HG03108 (cell line): ENCODE measurements around the gene IRX1.

Experiments used
- ATAC-seq: cut with Tn5 transposase; IDR thresholded peaks from one replicate; pipeline ENCODE4 v1.9.1; 2021; ENCODE audit warnings: moderate library complexity; ENCODE audit not compliant: unreplicated experiment

The IRX1 gene

GRCh38 chr5:3595006-3595961, at the start of gene IRX1:
IRX1 (plus strand) TSS chr5:3595832; CDS start chr5:3596106, 274 bp downstream.
- no peak for ATAC-seq

- ATAC-seq: no peak
Measured at GRCh38 chr5:3546028-3546427, 49.6 kb upstream of the IRX1 start.

GRCh38 chr5:3564116-3564515, 31.5 kb upstream of the IRX1 start:
- no peak for ATAC-seq

- no peak for ATAC-seq
Measured at GRCh38 chr5:3564827-3565518, 30.7 kb upstream of the IRX1 start.

- no peak for ATAC-seq
Measured at GRCh38 chr5:3584724-3585531, 10.7 kb upstream of the IRX1 start.

GRCh38 chr5:3590161-3590966, 5.3 kb upstream of the IRX1 start:
- no peak for ATAC-seq

- no peak for ATAC-seq
Measured at GRCh38 chr5:3590967-3591900, 4.4 kb upstream of the IRX1 start.

GRCh38 chr5:3592298-3592697, 3.3 kb upstream of the IRX1 start:
- ATAC-seq: no peak

GRCh38 chr5:3593771-3594509, 1.7 kb upstream of the IRX1 start:
- no peak for ATAC-seq

- ATAC-seq: no peak
Measured at GRCh38 chr5:3594510-3595005, 1.1 kb upstream of the IRX1 start.

- ATAC-seq: no peak
Measured at GRCh38 chr5:3596261-3596825, 711 bp downstream of the IRX1 start.

- no peak for ATAC-seq
Measured at GRCh38 chr5:3596857-3597166, 1.2 kb downstream of the IRX1 start.

GRCh38 chr5:3597167-3598007, 1.8 kb downstream of the IRX1 start:
- ATAC-seq: no peak

GRCh38 chr5:3598207-3598606, 2.6 kb downstream of the IRX1 start:
- ATAC-seq: no peak

GRCh38 chr5:3598769-3599211, 3.2 kb downstream of the IRX1 start:
- no peak for ATAC-seq

GRCh38 chr5:3599226-3600105, 3.8 kb downstream of the IRX1 start:
- ATAC-seq: no peak
